ENCODE measurements around the gene GRK4. TPM values are rescaled to one million over a fixed set of nuclear protein-coding genes. Genes with fewer than 3 reads are reported as not detected.

GRK4 gene
- total RNA-seq, 1 experiment from 2014 or later, result 4.2 TPM

DNA sequence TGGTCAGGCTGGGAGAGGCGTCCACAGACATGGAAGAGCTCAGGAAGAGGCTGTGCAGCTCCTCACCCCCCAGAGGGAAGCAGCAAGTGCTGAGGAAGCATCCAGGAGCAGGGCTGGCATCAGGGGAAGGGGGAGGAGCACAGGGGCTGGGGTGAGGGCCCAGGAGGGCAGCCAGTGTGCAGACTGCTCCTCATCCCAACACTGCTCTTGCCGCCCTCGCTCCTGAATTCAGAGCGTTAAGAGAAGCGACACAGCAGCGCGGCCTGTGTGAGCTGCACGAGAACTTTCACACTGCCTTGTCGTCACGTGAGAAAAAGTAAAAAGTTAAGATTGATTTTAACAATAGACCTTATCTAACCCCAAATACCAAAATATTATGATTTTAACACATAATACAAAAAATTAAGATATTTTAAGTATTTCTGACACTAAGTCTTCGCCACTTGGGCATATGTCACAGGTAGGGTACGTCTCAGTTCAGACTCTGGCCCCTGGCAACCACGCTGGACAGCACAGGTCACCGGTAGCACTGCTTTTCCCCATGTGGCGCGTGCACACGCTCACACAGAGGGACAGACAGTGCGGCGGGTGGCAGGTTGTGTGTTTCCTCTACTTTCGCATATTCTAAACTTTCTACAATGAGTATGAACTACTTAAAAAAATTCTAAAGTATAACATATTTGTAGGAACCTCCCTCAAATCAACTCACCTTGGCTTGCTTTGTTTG lies 19.8 kb upstream of the GRK4 start:
- Histone ChIP-seq H4K20me1 (ENCODE audit: insufficient read depth) (no peaks in the 10 kb centered on the region; the same call in 1 of the 2 replicates), H3K9me3 (ENCODE audit: control insufficient read depth in 1 of 2, insufficient read depth in 1 of 2, low read depth in 1 of 2, low read length in 2 of 2) (no peaks in the 10 kb centered on the region), H3K79me2 (ENCODE audit: insufficient read depth, low read length) (peaks cover 42% of the 10 kb centered on the region), H3K36me3 (ENCODE audit: control insufficient read depth in 1 of 2, insufficient read depth in 2 of 2, low read length in 2 of 2) (peaks cover 69 to 91% of the 10 kb centered on the region in 2 experiments), H3K27me3 (ENCODE audit: insufficient read depth, low read length) (no peaks in the 10 kb centered on the region), H2AFZ (ENCODE audit: low read depth, low read length, poor library complexity, severe bottlenecking) (no peak overlapping the region), H3K4me3 (replicated peaks in 1 of 2; ENCODE audit: low read depth in 1 of 2, low read length in 2 of 2) (no peak overlapping the region), H3K4me2 (ENCODE audit: low read length) (no peak overlapping the region), H3K27ac (ENCODE audit: low read depth, low read length) (no peak overlapping the region; the same call in 1 of the 2 replicates), H3K9ac (ENCODE audit: low read length) (no peak overlapping the region), H3K4me1 (ENCODE audit: control insufficient read depth in 1 of 2, insufficient read depth in 2 of 2, low read length in 2 of 2) (peaks cover 0 to 4% of the 10 kb centered on the region in 2 experiments; a peak in 1 of 4 replicates), H3K9me2 (ENCODE audit: insufficient read depth) (no peaks in the 10 kb centered on the region)
- ChIA-PET POLR2A (interaction anchor here (0.9 kb wide), 1 partner anchor 8 kb away, joined by 3 read pairs; no protein-coding TSS in a partner anchor), CTCF (interaction anchor here (2.8 kb wide), 1 partner anchor 11 kb away, joined by 7 read pairs; no protein-coding TSS in a partner anchor), RAD21 (ENCODE audit: low non-redundant PET in 1 of 2, low total read pairs in 2 of 2, uncharacterized antibody in 2 of 2, unreplicated experiment in 2 of 2) (no interaction called here)
- ATAC-seq, result no peak
- no peak for DNase-seq (ENCODE audit: low read depth, low spot score)
- BruUV-seq (replicated peaks), result no TSS peak
- intact Hi-C loops (cut with micrococcal nuclease), result no loop called here
- TF ChIP-seq, protein P1, sequence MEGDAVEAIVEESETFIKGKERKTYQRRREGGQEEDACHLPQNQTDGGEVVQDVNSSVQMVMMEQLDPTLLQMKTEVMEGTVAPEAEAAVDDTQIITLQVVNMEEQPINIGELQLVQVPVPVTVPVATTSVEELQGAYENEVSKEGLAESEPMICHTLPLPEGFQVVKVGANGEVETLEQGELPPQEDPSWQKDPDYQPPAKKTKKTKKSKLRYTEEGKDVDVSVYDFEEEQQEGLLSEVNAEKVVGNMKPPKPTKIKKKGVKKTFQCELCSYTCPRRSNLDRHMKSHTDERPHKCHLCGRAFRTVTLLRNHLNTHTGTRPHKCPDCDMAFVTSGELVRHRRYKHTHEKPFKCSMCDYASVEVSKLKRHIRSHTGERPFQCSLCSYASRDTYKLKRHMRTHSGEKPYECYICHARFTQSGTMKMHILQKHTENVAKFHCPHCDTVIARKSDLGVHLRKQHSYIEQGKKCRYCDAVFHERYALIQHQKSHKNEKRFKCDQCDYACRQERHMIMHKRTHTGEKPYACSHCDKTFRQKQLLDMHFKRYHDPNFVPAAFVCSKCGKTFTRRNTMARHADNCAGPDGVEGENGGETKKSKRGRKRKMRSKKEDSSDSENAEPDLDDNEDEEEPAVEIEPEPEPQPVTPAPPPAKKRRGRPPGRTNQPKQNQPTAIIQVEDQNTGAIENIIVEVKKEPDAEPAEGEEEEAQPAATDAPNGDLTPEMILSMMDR (IDR thresholded peaks at IDR 0.05 in 2 of 3, conservative IDR thresholded peaks at IDR 0.05 in 1 of 3; ENCODE audit: borderline replicate concordance in 1 of 3, insufficient read depth in 1 of 3, low read depth in 2 of 3, low read length in 2 of 3), result no peak
- no peak for TF ChIP-seq EGR1 (IDR thresholded peaks at IDR 0.05; ENCODE audit: low read depth)
- no peak for TF ChIP-seq ELF1 (IDR thresholded peaks at IDR 0.05; ENCODE audit: borderline replicate concordance, low read depth)
- TF ChIP-seq SP1 (IDR thresholded peaks at IDR 0.05; ENCODE audit: low read depth), result no peak
- TF ChIP-seq EZH2phosphoT487 (IDR thresholded peaks at IDR 0.05; ENCODE audit: borderline replicate concordance), result no peak
- TF ChIP-seq JUND (IDR thresholded peaks at IDR 0.05), result no peak
- no peak for TF ChIP-seq CEBPB (IDR thresholded peaks at IDR 0.05; ENCODE audit: low read depth)
- TF ChIP-seq ZNF274 (IDR thresholded peaks at IDR 0.05; ENCODE audit: low read depth, low read length), result no peak
- no peak for TF ChIP-seq FOSL1 (IDR thresholded peaks at IDR 0.05; ENCODE audit: low read depth)
